GM23338 (cell line): ENCODE data around the gene SORCS2. TPM values are rescaled to one million over a fixed set of nuclear protein-coding genes. Genes with fewer than 3 reads are reported as not detected.

Experiments used
- ATAC-seq: fragments of 200-7000 bp; cut with Tn5 transposase; 3 replicates; pipeline ENCODE4 v1.9.1; 2020
- DNase-seq: peaks from one replicate; pipeline ENCODE4 v3.0.0-alpha.2; 2015; ENCODE audit warnings: low spot score
- H2AFZ ChIP-seq: fragments of 200-600 bp; sonication (generic); 2 replicates; pipeline ENCODE4 v1.8.0; 2016; ENCODE audit warnings: antibody characterized with exemption, mild to moderate bottlenecking, moderate library complexity
- H3F3A ChIP-seq: fragments of 200-600 bp; sonication (generic); replicated peaks from 2 replicates; pipeline ENCODE4 v1.8.0; 2017; ENCODE audit warnings: antibody characterized with exemption, mixed run types, low read depth
- H3K27ac ChIP-seq: fragments of 200-600 bp; sonication (generic); 2 replicates; pipeline ENCODE4 v1.6.1; 2016; ENCODE audit warnings: low read depth
- H3K27me3 ChIP-seq: fragments of 200-600 bp; sonication (generic); 2 replicates; pipeline ENCODE4 v1.8.0; 2016; ENCODE audit warnings: mild to moderate bottlenecking, mixed run types, moderate library complexity; ENCODE audit not compliant: insufficient read depth
- H3K36me3 ChIP-seq: fragments of 200-600 bp; sonication (generic); 2 replicates; pipeline ENCODE4 v1.8.0; 2016; ENCODE audit warnings: mild to moderate bottlenecking; ENCODE audit not compliant: insufficient read depth
- H3K4me1 ChIP-seq: fragments of 200-600 bp; sonication (generic); 2 replicates; pipeline ENCODE4 v1.8.0; 2016; ENCODE audit warnings: mild to moderate bottlenecking, moderate library complexity; ENCODE audit not compliant: insufficient read depth
- H3K4me2 ChIP-seq: fragments of 200-600 bp; sonication (generic); 2 replicates; pipeline ENCODE4 v1.7.1; 2017; ENCODE audit warnings: mixed run types
- H3K4me3 ChIP-seq: fragments of 200-600 bp; sonication (generic); 2 replicates; pipeline ENCODE4 v1.6.1; 2016; ENCODE audit warnings: mixed run types
- H3K79me2 ChIP-seq: fragments of 200-600 bp; sonication (generic); replicated peaks from 2 replicates; pipeline ENCODE4 v1.8.0; 2017; ENCODE audit warnings: mild to moderate bottlenecking; ENCODE audit not compliant: insufficient read depth
- H3K9me2 ChIP-seq: fragments of 200-600 bp; sonication (generic); 2 replicates; pipeline ENCODE4 v1.8.0; 2017; ENCODE audit not compliant: insufficient read depth
- H4K20me1 ChIP-seq: fragments of 200-600 bp; sonication (generic); replicated peaks from 2 replicates; pipeline ENCODE4 v1.8.0; 2017; ENCODE audit warnings: mild to moderate bottlenecking; ENCODE audit not compliant: insufficient read depth
- H3K27ac Mint-ChIP-seq: 2 replicates; pipeline ENCODE4 v1.8.0; 2020; ENCODE audit warnings: inconsistent platforms, mild to moderate bottlenecking, moderate library complexity, mixed read lengths
- H3K27me3 Mint-ChIP-seq: 3 replicates; pipeline ENCODE4 v1.8.0; 2022; ENCODE audit warnings: low read depth, mild to moderate bottlenecking, moderate library complexity, mixed read lengths, inconsistent platforms; ENCODE audit not compliant: insufficient read depth, poor library complexity
- H3K36me3 Mint-ChIP-seq: 3 replicates; pipeline ENCODE4 v1.8.0; 2021; ENCODE audit warnings: low read depth, mild to moderate bottlenecking, inconsistent platforms, moderate library complexity, mixed read lengths
- H3K4me1 Mint-ChIP-seq: 3 replicates; pipeline ENCODE4 v1.8.0; 2020; ENCODE audit warnings: mild to moderate bottlenecking, inconsistent platforms, mixed read lengths
- H3K4me3 Mint-ChIP-seq: 3 replicates; pipeline ENCODE4 v1.8.0; 2021; ENCODE audit warnings: moderate library complexity, mild to moderate bottlenecking, inconsistent platforms, mixed read lengths
- H3K9me3 Mint-ChIP-seq: 3 replicates; pipeline ENCODE4 v1.8.0; 2020; ENCODE audit warnings: moderate library complexity, mild to moderate bottlenecking, inconsistent platforms, mixed read lengths
- ETS1 ChIP-seq: IDR thresholded peaks from 2 replicates; pipeline ENCODE4 v1.6.1; 2016; ENCODE audit warnings: antibody characterized with exemption
- EZH2phosphoT487 ChIP-seq: fragments of 200-600 bp; sonication (generic); IDR thresholded peaks from one replicate; pipeline ENCODE4 v1.8.1; 2018; ENCODE audit warnings: antibody characterized with exemption; ENCODE audit not compliant: unreplicated experiment
- JUNB ChIP-seq: IDR thresholded peaks from one replicate; pipeline ENCODE4 v1.6.1; 2016; ENCODE audit warnings: antibody characterized with exemption; ENCODE audit not compliant: unreplicated experiment
- NANOG ChIP-seq: IDR thresholded peaks from 2 replicates; pipeline ENCODE4 v1.6.1; 2016; ENCODE audit warnings: antibody characterized with exemption, borderline replicate concordance
- REST ChIP-seq: IDR thresholded peaks from one replicate; pipeline ENCODE4 v1.6.1; 2018; ENCODE audit warnings: antibody characterized with exemption; ENCODE audit not compliant: unreplicated experiment
- STAT1 ChIP-seq: IDR thresholded peaks from one replicate; pipeline ENCODE4 v1.6.1; 2016; ENCODE audit warnings: antibody characterized with exemption; ENCODE audit not compliant: unreplicated experiment
- polyA plus RNA-seq: library from polyadenylated mRNA; unstranded; fragments of >200 nt; fragmentation: Nextera tagmentation; extraction: Ambion mirVana; gene quantifications from 2 replicates; pipeline ENCODE4 v1.2.1, GENCODE V29; 2016
- total RNA-seq: library from RNA; depleted of rRNA; stranded (reverse); fragments of >200 nt; shearing (Covaris generic); gene quantifications from 2 replicates; pipeline ENCODE4 v1.2.3, GENCODE V29; 2014
- TF ChIP-seq, protein P1 (sequence below), 2 experiments: fragments of 200-600 bp in 1 of 2; sonication (generic) in 1 of 2; conservative IDR thresholded peaks; 2 replicates each; pipeline versions ENCODE4 v1.5.1 to v1.6.1; 2016 to 2017; ENCODE audit warnings: antibody characterized with exemption in 2 of 2, low read depth in 2 of 2, mild to moderate bottlenecking in 2 of 2, moderate library complexity in 1 of 2

The SORCS2 gene
- total and polyA plus RNA-seq, 2 experiments from 2014 or later: 0.47 to 2.4 TPM

DNA sequence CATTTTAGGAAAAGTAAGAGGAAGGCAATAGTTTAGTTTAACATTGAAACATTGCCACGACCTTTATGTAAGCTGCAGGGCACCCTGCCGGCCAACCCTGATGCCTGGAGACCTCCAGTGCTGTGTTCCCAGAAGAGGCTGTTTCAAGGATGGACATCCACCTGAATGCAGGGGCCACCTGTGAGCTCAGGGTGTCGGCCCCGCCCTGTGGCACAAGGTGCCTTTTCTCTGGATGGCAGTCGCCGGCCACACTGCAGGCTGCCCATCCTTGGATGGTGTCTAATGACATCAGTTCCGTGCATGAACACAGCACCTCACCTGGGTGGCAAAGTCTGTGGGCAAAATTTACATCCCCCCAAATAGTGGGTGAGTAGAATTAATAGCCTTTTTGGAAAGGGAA is 567.3 kb downstream of the SORCS2 start:
- Histone ChIP-seq H3F3A (0 out of 2 replicates have a peak, but pooled peaks cover 5% of the 10 kb centered on the region), H3K36me3 (no peaks in the 10 kb centered on the region), H3K4me1 (no peaks in the 10 kb centered on the region), H3K4me3 (no peak overlapping the region), H2AFZ (no peak overlapping the region), H4K20me1 (no peaks in the 10 kb centered on the region), H3K79me2 (no peaks in the 10 kb centered on the region), H3K9me2 (no peaks in the 10 kb centered on the region), H3K4me2 (no peak overlapping the region), H3K27me3 (no peaks in the 10 kb centered on the region), H3K27ac (no peak overlapping the region)
- no peak for TF ChIP-seq ETS1
- Mint-ChIP-seq H3K27me3 (peaks cover 3% of the 10 kb centered on the region), H3K4me1 (peaks cover 4% of the 10 kb centered on the region; the same call in 2 of the 3 replicates), H3K4me3 (no peak overlapping the region), H3K27ac (no peak overlapping the region), H3K9me3 (no peaks in the 10 kb centered on the region), H3K36me3 (no peaks in the 10 kb centered on the region)
- ATAC-seq: no peak
- no peak for DNase-seq

DNA sequence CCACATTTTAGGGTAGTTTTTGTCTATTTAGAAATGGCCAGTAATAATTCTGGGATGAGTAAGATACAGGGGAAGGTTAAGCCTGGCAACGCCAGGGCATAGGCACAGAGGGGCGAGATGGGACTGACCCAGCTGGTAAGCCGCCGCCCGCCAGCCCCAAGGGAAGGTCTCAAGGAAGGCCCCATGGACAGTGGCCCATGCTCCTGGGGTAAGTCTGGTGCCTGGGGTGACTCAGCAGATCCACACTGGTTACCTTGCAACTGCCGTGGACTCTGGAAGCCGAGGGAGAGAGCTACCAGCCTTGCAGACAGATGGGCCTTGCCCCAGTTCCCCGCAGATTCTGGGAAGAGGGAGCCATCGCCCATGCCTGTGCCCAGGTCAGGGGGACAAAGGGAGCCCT is 567.9 kb downstream of the SORCS2 start:
- H4K20me1 ChIP-seq: no peaks in the 10 kb centered on the region
- no peak for ATAC-seq
- Mint-ChIP-seq H3K36me3 (no peaks in the 10 kb centered on the region), H3K27me3 (peaks cover 3% of the 10 kb centered on the region), H3K4me1 (peaks cover 4% of the 10 kb centered on the region; the same call in 2 of the 3 replicates), H3K27ac (no peak overlapping the region), H3K9me3 (no peaks in the 10 kb centered on the region), H3K4me3 (no peak overlapping the region)
- H3K79me2 ChIP-seq: no peaks in the 10 kb centered on the region
- H3K36me3 ChIP-seq: no peaks in the 10 kb centered on the region
- no peaks in the 10 kb centered on the region for H3K27me3 ChIP-seq
- H3K4me1 ChIP-seq: no peaks in the 10 kb centered on the region
- no peak overlapping the region for H3K4me3 ChIP-seq
- no peak overlapping the region for H3K27ac ChIP-seq
- 0 out of 2 replicates have a peak, but pooled peaks cover 5% of the 10 kb centered on the region for H3F3A ChIP-seq
- no peak overlapping the region for H3K4me2 ChIP-seq
- no peak overlapping the region for H2AFZ ChIP-seq
- H3K9me2 ChIP-seq: no peaks in the 10 kb centered on the region
- DNase-seq: no peak
- TF ChIP-seq NANOG (no peak), REST (no peak), ETS1 (no peak), JUNB (no peak), EZH2phosphoT487 (no peak), STAT1 (no peak)
- TF ChIP-seq, protein P1, sequence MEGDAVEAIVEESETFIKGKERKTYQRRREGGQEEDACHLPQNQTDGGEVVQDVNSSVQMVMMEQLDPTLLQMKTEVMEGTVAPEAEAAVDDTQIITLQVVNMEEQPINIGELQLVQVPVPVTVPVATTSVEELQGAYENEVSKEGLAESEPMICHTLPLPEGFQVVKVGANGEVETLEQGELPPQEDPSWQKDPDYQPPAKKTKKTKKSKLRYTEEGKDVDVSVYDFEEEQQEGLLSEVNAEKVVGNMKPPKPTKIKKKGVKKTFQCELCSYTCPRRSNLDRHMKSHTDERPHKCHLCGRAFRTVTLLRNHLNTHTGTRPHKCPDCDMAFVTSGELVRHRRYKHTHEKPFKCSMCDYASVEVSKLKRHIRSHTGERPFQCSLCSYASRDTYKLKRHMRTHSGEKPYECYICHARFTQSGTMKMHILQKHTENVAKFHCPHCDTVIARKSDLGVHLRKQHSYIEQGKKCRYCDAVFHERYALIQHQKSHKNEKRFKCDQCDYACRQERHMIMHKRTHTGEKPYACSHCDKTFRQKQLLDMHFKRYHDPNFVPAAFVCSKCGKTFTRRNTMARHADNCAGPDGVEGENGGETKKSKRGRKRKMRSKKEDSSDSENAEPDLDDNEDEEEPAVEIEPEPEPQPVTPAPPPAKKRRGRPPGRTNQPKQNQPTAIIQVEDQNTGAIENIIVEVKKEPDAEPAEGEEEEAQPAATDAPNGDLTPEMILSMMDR (conservative IDR thresholded peaks at IDR 0.05; ENCODE audit: low read depth in 2 of 2): no peak
